Sigmoid colon (tissue), 4 donors: Measurements from ENCODE around the gene PPEF1.

Experiments
- POLR2AphosphoS5 ChIP-seq, 4 donors: sonication (generic); formaldehyde crosslinking; IDR thresholded peaks; one replicate each; pipeline ENCODE4 v1.6.1; 2017; ENCODE audit warnings: antibody characterized with exemption in 4 of 4
- TF ChIP-seq, protein P1 (sequence below), 4 experiments: fragments of 450-650 bp in 3 of 4; fragments of 200-600 bp in 1 of 4; IDR thresholded peaks; one replicate each; pipeline ENCODE4 v1.5.1; 2016 to 2019; ENCODE audit warnings: antibody characterized with exemption in 4 of 4, mild to moderate bottlenecking in 3 of 4, moderate library complexity in 2 of 4

DNA sequence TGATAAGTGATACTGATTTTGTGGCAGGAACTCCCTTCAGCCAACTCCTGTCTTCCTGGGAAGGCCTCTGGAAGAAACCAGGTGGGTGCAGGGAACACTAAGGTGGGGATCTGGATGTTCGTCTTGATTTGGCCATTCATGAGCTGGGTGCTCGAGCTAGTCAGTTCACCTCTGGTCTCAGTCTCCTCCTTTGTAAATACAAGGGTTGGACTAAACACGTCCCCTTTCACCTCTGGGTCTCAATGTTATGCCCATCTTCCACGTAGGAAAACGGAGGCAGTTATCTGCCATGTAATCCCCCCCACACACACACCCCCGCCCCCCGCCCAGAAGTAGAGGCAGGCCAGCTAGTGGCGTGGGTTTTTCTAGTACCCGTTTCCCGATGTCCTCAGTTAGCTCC lies 31.4 kb upstream of the PPEF1 start:
- no peak for TF ChIP-seq POLR2AphosphoS5 (IDR thresholded peaks at IDR 0.05)
- TF ChIP-seq, protein P1, sequence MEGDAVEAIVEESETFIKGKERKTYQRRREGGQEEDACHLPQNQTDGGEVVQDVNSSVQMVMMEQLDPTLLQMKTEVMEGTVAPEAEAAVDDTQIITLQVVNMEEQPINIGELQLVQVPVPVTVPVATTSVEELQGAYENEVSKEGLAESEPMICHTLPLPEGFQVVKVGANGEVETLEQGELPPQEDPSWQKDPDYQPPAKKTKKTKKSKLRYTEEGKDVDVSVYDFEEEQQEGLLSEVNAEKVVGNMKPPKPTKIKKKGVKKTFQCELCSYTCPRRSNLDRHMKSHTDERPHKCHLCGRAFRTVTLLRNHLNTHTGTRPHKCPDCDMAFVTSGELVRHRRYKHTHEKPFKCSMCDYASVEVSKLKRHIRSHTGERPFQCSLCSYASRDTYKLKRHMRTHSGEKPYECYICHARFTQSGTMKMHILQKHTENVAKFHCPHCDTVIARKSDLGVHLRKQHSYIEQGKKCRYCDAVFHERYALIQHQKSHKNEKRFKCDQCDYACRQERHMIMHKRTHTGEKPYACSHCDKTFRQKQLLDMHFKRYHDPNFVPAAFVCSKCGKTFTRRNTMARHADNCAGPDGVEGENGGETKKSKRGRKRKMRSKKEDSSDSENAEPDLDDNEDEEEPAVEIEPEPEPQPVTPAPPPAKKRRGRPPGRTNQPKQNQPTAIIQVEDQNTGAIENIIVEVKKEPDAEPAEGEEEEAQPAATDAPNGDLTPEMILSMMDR (IDR thresholded peaks at IDR 0.05), result no peak
